HG03045 (cell line): ENCODE measurements around the gene TFPI.
"Not testable (repeated sequence)": the region's sequence is repeated elsewhere in the genome, so short reads cannot be mapped to it uniquely, and the experiment has no call there.

Source experiments
- ATAC-seq: cut with Tn5 transposase; IDR thresholded peaks from one replicate; pipeline ENCODE4 v1.9.1; 2021; ENCODE audit warnings: mild to moderate bottlenecking, moderate library complexity; ENCODE audit not compliant: unreplicated experiment

TFPI gene

GRCh38 chr2:187554704-187555082, 458 bp upstream of the TFPI start:
- ATAC-seq: no peak

GRCh38 chr2:187552828-187553681, 1.2 kb downstream of the TFPI start:
- no peak for ATAC-seq

- no peak for ATAC-seq
Measured at GRCh38 chr2:187552381-187552780, 1.9 kb downstream of the TFPI start.

- ATAC-seq: no peak
Measured at GRCh38 chr2:187550857-187551256, 3.4 kb downstream of the TFPI start.

- no peak for ATAC-seq
Measured at GRCh38 chr2:187549951-187550555, 4.2 kb downstream of the TFPI start.

- no peak for ATAC-seq
Measured at GRCh38 chr2:187549193-187549592, 5.0 kb downstream of the TFPI start.

GRCh38 chr2:187548656-187549055, 5.6 kb downstream of the TFPI start:
- ATAC-seq: no peak

GRCh38 chr2:187547353-187547979, 6.8 kb downstream of the TFPI start:
- ATAC-seq: no peak

- no peak for ATAC-seq
Measured at GRCh38 chr2:187546762-187547333, 7.4 kb downstream of the TFPI start.

- no peak for ATAC-seq
Measured at GRCh38 chr2:187545238-187545751, 8.9 kb downstream of the TFPI start.

- no peak for ATAC-seq
Measured at GRCh38 chr2:187544371-187545080, 9.7 kb downstream of the TFPI start.

GRCh38 chr2:187543488-187543887, 10.7 kb downstream of the TFPI start:
- no peak for ATAC-seq

GRCh38 chr2:187542123-187542522, 12.1 kb downstream of the TFPI start:
- no peak for ATAC-seq

GRCh38 chr2:187541086-187542085, 12.8 kb downstream of the TFPI start:
- no peak for ATAC-seq

- not testable (repeated sequence) for ATAC-seq
Measured at GRCh38 chr2:187538222-187538621, 16.0 kb downstream of the TFPI start.

GRCh38 chr2:187535381-187535780, 18.9 kb downstream of the TFPI start:
- not testable (repeated sequence) for ATAC-seq

GRCh38 chr2:187532333-187533120, 21.7 kb downstream of the TFPI start:
- ATAC-seq: no peak

GRCh38 chr2:187529977-187530721, 24.1 kb downstream of the TFPI start:
- ATAC-seq: no peak
